Smooth muscle cell (in vitro differentiated cells): ENCODE data around the gene TEX29. TPM values are rescaled to one million over a fixed set of nuclear protein-coding genes. Genes with fewer than 3 reads are reported as not detected.

Source experiments
- DNase-seq: peaks from one replicate; lab custom pipeline; 2025; ENCODE audit not compliant: unreplicated experiment; lab: John Stamatoyannopoulos, UW
- H2AFZ ChIP-seq: fragments of 200-600 bp; sonication (generic); 2 replicates; pipeline ENCODE4 v1.6.0; 2016; ENCODE audit warnings: antibody characterized with exemption, low read depth, mild to moderate bottlenecking
- H3F3A ChIP-seq: fragments of 200-600 bp; sonication (generic); 2 replicates; pipeline ENCODE4 v1.6.0; 2017; ENCODE audit warnings: antibody characterized with exemption, low read depth
- H3K27ac ChIP-seq: fragments of 200-600 bp; sonication (generic); 2 replicates; pipeline ENCODE4 v1.5.1; 2016; ENCODE audit warnings: low read depth, mild to moderate bottlenecking
- H3K27me3 ChIP-seq: fragments of 200-600 bp; sonication (generic); 2 replicates; pipeline ENCODE4 v1.6.1; 2016; ENCODE audit warnings: low read depth, mild to moderate bottlenecking
- H3K36me3 ChIP-seq: fragments of 200-600 bp; sonication (generic); 2 replicates; pipeline ENCODE4 v1.5.1; 2016; ENCODE audit warnings: low read depth
- H3K4me1 ChIP-seq: fragments of 200-600 bp; sonication (generic); 2 replicates; pipeline ENCODE4 v1.5.1; 2016; ENCODE audit warnings: low read depth
- H3K4me2 ChIP-seq: fragments of 200-600 bp; sonication (generic); 2 replicates; pipeline ENCODE4 v1.6.0; 2016; ENCODE audit warnings: mild to moderate bottlenecking
- H3K4me3 ChIP-seq: fragments of 200-600 bp; sonication (generic); 2 replicates; pipeline ENCODE4 v1.5.1; 2016; ENCODE audit warnings: mild to moderate bottlenecking
- H3K79me2 ChIP-seq: fragments of 200-600 bp; sonication (generic); 2 replicates; pipeline ENCODE4 v1.6.0; 2016; ENCODE audit warnings: low read depth, mild to moderate bottlenecking
- H3K9ac ChIP-seq: fragments of 200-600 bp; sonication (generic); 2 replicates; pipeline ENCODE4 v1.6.0; 2016; ENCODE audit warnings: low read depth
- H3K9me3 ChIP-seq: fragments of 200-600 bp; sonication (generic); replicated peaks from 2 replicates; pipeline ENCODE4 v1.5.1; 2016; ENCODE audit warnings: low read depth
- H4K20me1 ChIP-seq: fragments of 200-600 bp; sonication (generic); 2 replicates; pipeline ENCODE4 v1.6.0; 2016; ENCODE audit warnings: low read depth
- WGBS: methylation state at CpG from one replicate; pipeline ENCODE4 v1.1.7; 2016; ENCODE audit warnings: low lambda C conversion rate; 5-methylcytosine and 5-hydroxymethylcytosine counted together
- polyA plus RNA-seq: library from polyadenylated mRNA; unstranded; fragments of >200 nt; fragmentation: Nextera tagmentation; extraction: Ambion mirVana; gene quantifications from 2 replicates; pipeline ENCODE4 v1.2.1, GENCODE V29; 2016
- total RNA-seq: library from RNA; depleted of rRNA; stranded (reverse); fragments of >200 nt; gene quantifications from 2 replicates; pipeline ENCODE4 v1.2.3, GENCODE V29; 2014
- TF ChIP-seq, protein P1 (sequence below): fragments of 200-600 bp; sonication (generic); IDR thresholded peaks from 2 replicates; pipeline ENCODE4 v1.5.1; 2017; ENCODE audit warnings: borderline replicate concordance, mild to moderate bottlenecking, antibody characterized with exemption; ENCODE audit not compliant: insufficient read depth, poor library complexity, severe bottlenecking

The TEX29 gene
- total RNA-seq: 1.0 TPM in 1 of 2 replicates, not detected in the other
- polyA plus RNA-seq: 4.4 and 6.1 TPM in 2 replicates

DNA sequence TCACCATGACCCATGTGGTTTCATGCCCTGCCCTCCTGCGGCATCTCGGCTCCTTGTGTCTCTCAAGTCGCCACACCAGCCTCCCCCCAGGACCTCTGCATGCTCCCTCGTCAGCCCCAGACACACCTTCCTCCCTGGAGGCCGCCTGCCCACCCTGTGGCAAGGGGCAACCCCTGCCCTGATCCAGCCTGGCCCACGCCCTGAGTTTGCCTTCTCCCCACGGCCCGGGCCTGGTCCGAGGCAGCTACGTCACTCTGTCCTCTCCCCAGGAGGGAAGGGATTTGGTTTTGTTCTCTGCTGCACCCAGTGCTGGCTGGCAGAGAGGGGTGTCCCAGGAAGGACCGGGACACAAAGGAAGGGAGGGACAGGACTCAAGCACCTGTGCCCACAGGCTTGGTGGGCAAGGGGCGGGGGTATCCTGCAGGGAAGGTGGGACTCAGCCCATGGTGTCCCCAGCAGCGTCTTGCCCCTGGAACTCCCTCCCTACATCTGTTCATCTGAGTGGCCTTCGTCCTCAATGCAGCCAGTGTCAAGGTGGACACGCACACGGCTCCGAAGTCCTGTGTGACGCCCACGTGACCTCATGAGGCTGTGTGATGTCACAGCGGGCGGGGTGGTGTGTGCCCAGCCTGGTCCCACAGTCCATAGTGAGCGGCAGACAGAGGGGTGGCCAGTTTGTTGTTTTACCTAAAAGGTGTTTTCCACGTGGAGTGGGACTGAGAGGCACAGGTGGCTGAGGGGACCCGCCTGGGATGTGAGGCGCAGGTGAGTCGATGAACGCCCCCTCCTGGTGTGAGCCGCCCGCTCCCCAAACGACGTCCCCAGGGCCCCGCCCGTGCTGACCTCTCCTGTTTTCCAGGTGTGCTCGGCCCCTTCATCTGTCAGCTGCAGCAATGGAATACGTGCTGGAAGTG, at the start of gene TEX29:
TSS of gene TEX29 (plus strand) at position 645 of the 914 bp plus-strand sequence. CDS start at position 894, 249 bp downstream.
- Histone ChIP-seq H3K9me3 (no peaks in the 10 kb centered on the region), H3F3A (no peaks in the 10 kb centered on the region), H3K36me3 (no peaks in the 10 kb centered on the region), H3K4me2 (no peak within 1 kb of the TSS), H4K20me1 (no peaks in the 10 kb centered on the region), H3K4me1 (no peaks in the 10 kb centered on the region), H3K27me3 (no peaks in the 10 kb centered on the region), H3K9ac (no peak within 1 kb of the TSS), H3K79me2 (no peaks in the 10 kb centered on the region), H3K4me3 (no peak within 1 kb of the TSS), H3K27ac (no peak within 1 kb of the TSS), H2AFZ (no peak within 1 kb of the TSS)
- DNase-seq: no peak
- TF ChIP-seq, protein P1, sequence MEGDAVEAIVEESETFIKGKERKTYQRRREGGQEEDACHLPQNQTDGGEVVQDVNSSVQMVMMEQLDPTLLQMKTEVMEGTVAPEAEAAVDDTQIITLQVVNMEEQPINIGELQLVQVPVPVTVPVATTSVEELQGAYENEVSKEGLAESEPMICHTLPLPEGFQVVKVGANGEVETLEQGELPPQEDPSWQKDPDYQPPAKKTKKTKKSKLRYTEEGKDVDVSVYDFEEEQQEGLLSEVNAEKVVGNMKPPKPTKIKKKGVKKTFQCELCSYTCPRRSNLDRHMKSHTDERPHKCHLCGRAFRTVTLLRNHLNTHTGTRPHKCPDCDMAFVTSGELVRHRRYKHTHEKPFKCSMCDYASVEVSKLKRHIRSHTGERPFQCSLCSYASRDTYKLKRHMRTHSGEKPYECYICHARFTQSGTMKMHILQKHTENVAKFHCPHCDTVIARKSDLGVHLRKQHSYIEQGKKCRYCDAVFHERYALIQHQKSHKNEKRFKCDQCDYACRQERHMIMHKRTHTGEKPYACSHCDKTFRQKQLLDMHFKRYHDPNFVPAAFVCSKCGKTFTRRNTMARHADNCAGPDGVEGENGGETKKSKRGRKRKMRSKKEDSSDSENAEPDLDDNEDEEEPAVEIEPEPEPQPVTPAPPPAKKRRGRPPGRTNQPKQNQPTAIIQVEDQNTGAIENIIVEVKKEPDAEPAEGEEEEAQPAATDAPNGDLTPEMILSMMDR: no peak
- 91% methylated on average over 32 of the region's 35 CpGs for WGBS

DNA sequence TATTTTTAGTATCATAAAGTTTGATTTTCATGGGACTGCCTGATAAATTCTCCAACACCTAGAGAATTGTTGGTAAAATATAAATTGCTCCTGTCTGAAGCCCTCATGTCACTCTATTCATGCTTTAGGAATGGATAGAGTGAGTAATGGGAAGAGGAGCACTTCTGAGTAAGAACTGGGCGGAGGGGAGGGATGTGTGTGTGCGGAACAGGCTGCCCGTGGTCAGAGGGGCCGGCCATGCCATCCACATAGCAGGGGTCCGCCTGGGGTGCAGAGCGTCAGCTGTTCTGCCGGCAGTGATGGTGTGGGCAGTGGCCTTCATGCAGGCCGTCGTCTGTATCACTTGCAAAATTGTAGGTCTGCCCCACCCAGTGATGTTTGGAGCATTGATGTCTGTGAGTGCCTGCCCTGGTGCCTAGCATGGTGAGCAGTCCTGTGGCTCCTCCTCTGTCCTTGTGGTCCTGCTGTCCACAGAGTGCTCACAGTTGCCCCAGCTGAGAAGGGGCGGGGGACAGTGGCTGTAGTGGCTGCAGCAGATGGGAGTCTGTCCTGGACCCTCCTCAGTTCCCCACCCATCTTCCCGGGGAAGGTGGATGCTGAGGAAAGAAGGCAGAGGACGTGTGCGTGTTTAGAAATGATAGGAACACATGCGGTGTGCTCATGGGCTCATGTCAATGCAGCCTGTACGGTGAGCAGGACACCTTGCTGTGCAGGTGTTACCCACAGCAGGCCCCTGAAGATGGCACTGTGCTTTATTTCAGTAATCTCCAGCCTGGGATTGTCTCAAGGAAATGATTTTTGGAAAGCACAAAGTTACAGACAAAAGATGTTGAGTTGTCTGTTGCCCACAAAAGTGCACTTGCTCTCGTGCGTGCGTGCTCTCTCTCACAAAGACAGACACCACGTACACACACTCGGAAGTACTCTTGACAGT, 49.4 kb upstream of the TEX29 start:
- H4K20me1 ChIP-seq: peaks cover 44% of the 10 kb centered on the region
- H3K4me1 ChIP-seq: no peaks in the 10 kb centered on the region
- no peak for DNase-seq
- WGBS: 97% methylated on average over 20 of the region's 20 CpGs
- no peak overlapping the region for H3K4me2 ChIP-seq
- H3K36me3 ChIP-seq: peaks cover 13% of the 10 kb centered on the region
- no peak overlapping the region for H2AFZ ChIP-seq
- no peaks in the 10 kb centered on the region for H3K27me3 ChIP-seq
- no peaks in the 10 kb centered on the region for H3F3A ChIP-seq
- H3K9me3 ChIP-seq: no peaks in the 10 kb centered on the region
- TF ChIP-seq, protein P1: no peak
- no peak overlapping the region for H3K27ac ChIP-seq
- H3K9ac ChIP-seq: no peak overlapping the region
- H3K79me2 ChIP-seq: no peaks in the 10 kb centered on the region
- H3K4me3 ChIP-seq: no peak overlapping the region

DNA sequence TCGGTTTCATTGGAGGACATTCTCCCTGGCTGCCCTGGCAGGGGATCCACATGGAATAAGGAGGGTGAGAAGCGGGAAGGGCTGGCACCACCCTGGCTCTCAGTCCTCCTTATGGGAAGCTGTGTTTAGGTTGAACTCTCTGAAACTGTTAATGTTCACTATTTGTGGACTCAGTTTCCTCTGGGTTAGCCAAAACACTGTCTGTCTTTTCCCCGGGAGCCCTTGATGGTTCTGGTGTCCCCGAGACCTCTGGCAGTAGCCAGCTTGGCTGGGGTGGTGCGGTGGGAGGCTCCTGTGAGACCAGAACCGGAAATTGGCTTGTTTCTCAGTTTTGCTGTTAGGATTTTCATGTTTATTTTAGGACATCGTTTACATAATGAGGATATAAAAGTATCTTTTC, 48.3 kb upstream of the TEX29 start:
- no peak overlapping the region for H3K4me2 ChIP-seq
- no peaks in the 10 kb centered on the region for H3F3A ChIP-seq
- 98% methylated on average over 7 of the region's 7 CpGs for WGBS
- H3K27ac ChIP-seq: no peak overlapping the region
- no peaks in the 10 kb centered on the region for H3K27me3 ChIP-seq
- DNase-seq: no peak
- TF ChIP-seq, protein P1: no peak
- H4K20me1 ChIP-seq: peaks cover 33% of the 10 kb centered on the region
- no peak overlapping the region for H2AFZ ChIP-seq
- H3K79me2 ChIP-seq: no peaks in the 10 kb centered on the region
- H3K9ac ChIP-seq: no peak overlapping the region
- H3K4me1 ChIP-seq: no peaks in the 10 kb centered on the region
- peaks cover 23% of the 10 kb centered on the region for H3K36me3 ChIP-seq
- H3K9me3 ChIP-seq: no peaks in the 10 kb centered on the region
- H3K4me3 ChIP-seq: no peak overlapping the region
